Measurements from ENCODE around the gene MRPL41. TPM values are rescaled to one million over a fixed set of nuclear protein-coding genes. Genes with fewer than 3 reads are reported as not detected.

The MRPL41 gene
- 48.3 to 105 TPM (median 92.7 TPM) in 5 replicates for total RNA-seq (2022; extraction: Qiagen RNA extraction)

GRCh38 chr9:137551264-137552021, at the start of gene MRPL41:
TSS of gene MRPL41 (plus strand) at chr9:137551879. CDS start at chr9:137552082, 203 bp downstream.

GRCh38 chr9:137550231-137550621, 1.5 kb upstream of the MRPL41 start, which contains the start of gene PNPLA7:
TSS of gene PNPLA7 (minus strand) at chr9:137550402. CDS start at chr9:137550197, 205 bp downstream.

GRCh38 chr9:137578518-137579258, 27.0 kb downstream of the MRPL41 start, which contains the start of gene DPH7:
TSS of gene DPH7 (minus strand) at chr9:137578925. CDS start at chr9:137578777, 148 bp downstream.

GRCh38 chr9:137590469-137591383, 39.0 kb downstream of the MRPL41 start, which contains the start of gene ZMYND19:
TSS of gene ZMYND19 (minus strand) at chr9:137590512. CDS start at chr9:137590263, 249 bp downstream.

Other genes with a start within 250 kb of the MRPL41 start
- 2.1 to 4.1 TPM (median 3.6 TPM) in 5 replicates for gene NRARP, start 249.6 kb upstream of the MRPL41 start, total RNA-seq (2022; extraction: Qiagen RNA extraction)
- 4.8 to 6.5 TPM (median 5.7 TPM) in 5 replicates for gene EXD3, start 128.7 kb upstream of the MRPL41 start, total RNA-seq (2022; extraction: Qiagen RNA extraction)
- gene NOXA1, start 128.5 kb upstream of the MRPL41 start, total RNA-seq (2022; extraction: Qiagen RNA extraction) = 0.71 to 1.8 TPM (median 1.6 TPM) in 5 replicates
- 0.07 to 0.24 TPM (median 0.19 TPM) in 5 replicates for gene ENTPD8, start 110.5 kb upstream of the MRPL41 start, total RNA-seq (2022; extraction: Qiagen RNA extraction)
- 31.6 to 45.3 TPM (median 40.2 TPM) in 5 replicates for gene NSMF, start 92.5 kb upstream of the MRPL41 start, total RNA-seq (2022; extraction: Qiagen RNA extraction)
- gene PNPLA7, start 1.5 kb upstream of the MRPL41 start, total RNA-seq (2022; extraction: Qiagen RNA extraction) = 0.44 to 0.80 TPM (median 0.62 TPM) in 5 replicates
- gene DPH7, start 27.0 kb downstream of the MRPL41 start, total RNA-seq (2022; extraction: Qiagen RNA extraction) = 25.2 to 31.2 TPM (median 29.7 TPM) in 5 replicates
- gene ZMYND19, start 38.6 kb downstream of the MRPL41 start, total RNA-seq (2022; extraction: Qiagen RNA extraction) = 42.8 to 65.7 TPM (median 61.4 TPM) in 5 replicates
- 43.4 to 73.2 TPM (median 64.8 TPM) in 5 replicates for gene ARRDC1, start 53.8 kb downstream of the MRPL41 start, total RNA-seq (2022; extraction: Qiagen RNA extraction)
- gene EHMT1, start 67.1 kb downstream of the MRPL41 start, total RNA-seq (2022; extraction: Qiagen RNA extraction) = 42.1 to 48.9 TPM (median 43.7 TPM) in 5 replicates